GM13976 (cell line): Measurements from ENCODE around the gene SIRT3.
A peak's percentile ranks its signal among the peaks of the same experiment; 100 is the strongest.

ENCODE experiments used
- DNase-seq: peaks from one replicate; pipeline ENCODE4 v3.0.0; 2012; ENCODE audit warnings: low spot score
- CTCF ChIP-seq: IDR thresholded peaks from 2 replicates; pipeline ENCODE4 v1.5.1; 2012; ENCODE audit warnings: borderline replicate concordance, mild to moderate bottlenecking; ENCODE audit not compliant: insufficient read depth; ENCODE audit errors: extremely low read depth, missing control alignments, control extremely low read depth
- in situ Hi-C: fragments of 300-500 bp; cut with MboI; formaldehyde crosslinking; loops from one replicate; pipeline ENCODE4 v1.12.0; 2022; ENCODE audit warnings: low sequenced_read_pairs, mixed read lengths, inconsistent platforms; ENCODE audit not compliant: unreplicated experiment

The SIRT3 gene

GRCh38 chr11:253160-253885 is 17.2 kb upstream of the SIRT3 start:
- in situ Hi-C loops, result no loop called here
- TF ChIP-seq CTCF, result no peak
- no peak for DNase-seq

- in situ Hi-C loops, result no loop called here
- no peak for DNase-seq
- no peak for TF ChIP-seq CTCF
Observed at GRCh38 chr11:252666-253065, 16.5 kb upstream of the SIRT3 start.

- in situ Hi-C loops, result no loop called here
- DNase-seq, result no peak
- TF ChIP-seq CTCF, result no peak
Observed at GRCh38 chr11:251550-251949, 15.4 kb upstream of the SIRT3 start.

- in situ Hi-C loops, result no loop called here
Observed at GRCh38 chr11:250740-251299, 14.7 kb upstream of the SIRT3 start.

GRCh38 chr11:250274-250673 is 14.1 kb upstream of the SIRT3 start:
- TF ChIP-seq CTCF, result no peak
- in situ Hi-C loops, result no loop called here
- DNase-seq, result no peak

More at GRCh38 chr11:250740-251299, 14.7 kb upstream of the SIRT3 start:
- DNase-seq, result peak; percentile 71
- TF ChIP-seq CTCF, result peak; percentile 72

GRCh38 chr11:249062-249461 is 12.9 kb upstream of the SIRT3 start:
- in situ Hi-C loops, result loop anchor here (10.0 kb wide), 1 partner anchor 116 kb away; the partner anchor contains the start of gene B4GALNT4
- no peak for DNase-seq
- no peak for TF ChIP-seq CTCF

- in situ Hi-C loops, result loop anchor here (10.0 kb wide), 1 partner anchor 120 kb away; the partner anchor contains the start of gene B4GALNT4
- TF ChIP-seq CTCF, result no peak
- DNase-seq, result no peak
Observed at GRCh38 chr11:244376-244775, 8.2 kb upstream of the SIRT3 start.
